ENCODE results near the gene STPG1. TPM values are rescaled to one million over a fixed set of nuclear protein-coding genes. Genes with fewer than 3 reads are reported as not detected.

Gene STPG1
- polyA plus RNA-seq, 1 donor = 5.7 TPM

GRCh38 chr1:24400065-24400464 is 13.5 kb downstream of the STPG1 start:
- whole genome bisulfite sequencing (ENCODE audit: insufficient coverage, low lambda C conversion rate) = no CpG with 5 or more reads among the region's 1 CpG
- Histone ChIP-seq H3K27me3 (ENCODE audit: control insufficient read depth, insufficient read depth, low read length) (no peaks in the 10 kb centered on the region), H3K4me3 (ENCODE audit: low read length) (no peak overlapping the region), H3K27ac (ENCODE audit: low read length) (no peak overlapping the region), H3K9me3 (ENCODE audit: control insufficient read depth, low read depth, low read length) (no peaks in the 10 kb centered on the region), H3K4me1 (ENCODE audit: control insufficient read depth, insufficient read depth, low read length) (no peaks in the 10 kb centered on the region), H3K36me3 (ENCODE audit: control insufficient read depth, insufficient read depth, low read length) (peaks cover 3% of the 10 kb centered on the region)
- no peak for DNase-seq

GRCh38 chr1:24393892-24394291 is 19.7 kb downstream of the STPG1 start:
- Histone ChIP-seq H3K9me3 (ENCODE audit: control insufficient read depth, low read depth, low read length) (no peaks in the 10 kb centered on the region), H3K4me1 (ENCODE audit: control insufficient read depth, insufficient read depth, low read length) (peaks cover 10% of the 10 kb centered on the region), H3K27me3 (ENCODE audit: control insufficient read depth, insufficient read depth, low read length) (no peaks in the 10 kb centered on the region), H3K4me3 (ENCODE audit: low read length) (no peak overlapping the region), H3K27ac (ENCODE audit: low read length) (no peak overlapping the region), H3K36me3 (ENCODE audit: control insufficient read depth, insufficient read depth, low read length) (no peaks in the 10 kb centered on the region)
- DNase-seq = no peak
- 92% methylated on average over 2 of the region's 6 CpGs for WGBS (ENCODE audit: insufficient coverage, low lambda C conversion rate)

GRCh38 chr1:24392982-24393650 is 20.5 kb downstream of the STPG1 start:
- Histone ChIP-seq H3K4me3 (ENCODE audit: low read length) (no peak overlapping the region), H3K27me3 (ENCODE audit: control insufficient read depth, insufficient read depth, low read length) (no peaks in the 10 kb centered on the region), H3K9me3 (ENCODE audit: control insufficient read depth, low read depth, low read length) (no peaks in the 10 kb centered on the region), H3K36me3 (ENCODE audit: control insufficient read depth, insufficient read depth, low read length) (no peaks in the 10 kb centered on the region), H3K4me1 (ENCODE audit: control insufficient read depth, insufficient read depth, low read length) (peaks cover 10% of the 10 kb centered on the region), H3K27ac (ENCODE audit: low read length) (no peak overlapping the region)
- DNase-seq = no peak
- WGBS (ENCODE audit: insufficient coverage, low lambda C conversion rate) = 80% methylated on average over 1 of the region's 4 CpGs

GRCh38 chr1:24392604-24392946 is 21.0 kb downstream of the STPG1 start:
- peak overlapping the region; percentile 65 for H3K27ac ChIP-seq (ENCODE audit: low read length)
- no peaks in the 10 kb centered on the region for H3K9me3 ChIP-seq (ENCODE audit: control insufficient read depth, low read depth, low read length)
- H3K36me3 ChIP-seq (ENCODE audit: control insufficient read depth, insufficient read depth, low read length) = no peaks in the 10 kb centered on the region
- WGBS (ENCODE audit: insufficient coverage, low lambda C conversion rate) = 75% methylated on average over 2 of the region's 4 CpGs
- H3K27me3 ChIP-seq (ENCODE audit: control insufficient read depth, insufficient read depth, low read length) = no peaks in the 10 kb centered on the region
- no peak for DNase-seq
- no peak overlapping the region for H3K4me3 ChIP-seq (ENCODE audit: low read length)
- H3K4me1 ChIP-seq (ENCODE audit: control insufficient read depth, insufficient read depth, low read length) = peaks cover 10% of the 10 kb centered on the region

GRCh38 chr1:24391882-24392603 is 21.5 kb downstream of the STPG1 start:
- H3K36me3 ChIP-seq (ENCODE audit: control insufficient read depth, insufficient read depth, low read length) = no peaks in the 10 kb centered on the region
- DNase-seq = peak; percentile 79 to 86
- WGBS (ENCODE audit: insufficient coverage, low lambda C conversion rate) = no CpG with 5 or more reads among the region's 11 CpGs
- peaks cover 10% of the 10 kb centered on the region for H3K4me1 ChIP-seq (ENCODE audit: control insufficient read depth, insufficient read depth, low read length)
- H3K27ac ChIP-seq (ENCODE audit: low read length) = peak overlapping the region; percentile 65
- H3K4me3 ChIP-seq (ENCODE audit: low read length) = no peak overlapping the region
- no peaks in the 10 kb centered on the region for H3K27me3 ChIP-seq (ENCODE audit: control insufficient read depth, insufficient read depth, low read length)
- H3K9me3 ChIP-seq (ENCODE audit: control insufficient read depth, low read depth, low read length) = no peaks in the 10 kb centered on the region

- peak overlapping the region; percentile 65 for H3K27ac ChIP-seq (ENCODE audit: low read length)
- peaks cover 10% of the 10 kb centered on the region for H3K4me1 ChIP-seq (ENCODE audit: control insufficient read depth, insufficient read depth, low read length)
- 66% methylated on average over 3 of the region's 12 CpGs for WGBS (ENCODE audit: insufficient coverage, low lambda C conversion rate)
- no peaks in the 10 kb centered on the region for H3K36me3 ChIP-seq (ENCODE audit: control insufficient read depth, insufficient read depth, low read length)
- peak; percentile 64 to 68 for DNase-seq
- H3K4me3 ChIP-seq (ENCODE audit: low read length) = no peak overlapping the region
- no peaks in the 10 kb centered on the region for H3K9me3 ChIP-seq (ENCODE audit: control insufficient read depth, low read depth, low read length)
- H3K27me3 ChIP-seq (ENCODE audit: control insufficient read depth, insufficient read depth, low read length) = no peaks in the 10 kb centered on the region
Measured at GRCh38 chr1:24390924-24391782, 22.4 kb downstream of the STPG1 start.

- Histone ChIP-seq H3K27me3 (ENCODE audit: control insufficient read depth, insufficient read depth, low read length) (no peaks in the 10 kb centered on the region), H3K27ac (ENCODE audit: low read length) (no peak overlapping the region), H3K4me3 (ENCODE audit: low read length) (no peak overlapping the region), H3K4me1 (ENCODE audit: control insufficient read depth, insufficient read depth, low read length) (peaks cover 10% of the 10 kb centered on the region), H3K9me3 (ENCODE audit: control insufficient read depth, low read depth, low read length) (no peaks in the 10 kb centered on the region), H3K36me3 (ENCODE audit: control insufficient read depth, insufficient read depth, low read length) (no peaks in the 10 kb centered on the region)
- no peak for DNase-seq
- no CpG with 5 or more reads among the region's 4 CpGs for WGBS (ENCODE audit: insufficient coverage, low lambda C conversion rate)
Measured at GRCh38 chr1:24389231-24389678, 24.3 kb downstream of the STPG1 start.

- Histone ChIP-seq H3K36me3 (ENCODE audit: control insufficient read depth, insufficient read depth, low read length) (no peaks in the 10 kb centered on the region), H3K27ac (ENCODE audit: low read length) (no peak overlapping the region), H3K4me3 (ENCODE audit: low read length) (no peak overlapping the region), H3K27me3 (ENCODE audit: control insufficient read depth, insufficient read depth, low read length) (no peaks in the 10 kb centered on the region), H3K9me3 (ENCODE audit: control insufficient read depth, low read depth, low read length) (no peaks in the 10 kb centered on the region), H3K4me1 (ENCODE audit: control insufficient read depth, insufficient read depth, low read length) (peaks cover 10% of the 10 kb centered on the region)
- no peak for DNase-seq
- WGBS (ENCODE audit: insufficient coverage, low lambda C conversion rate) = 92% methylated on average over 2 of the region's 8 CpGs
Measured at GRCh38 chr1:24388331-24388885, 25.2 kb downstream of the STPG1 start.

- peaks cover 10% of the 10 kb centered on the region for H3K4me1 ChIP-seq (ENCODE audit: control insufficient read depth, insufficient read depth, low read length)
- no peak for DNase-seq
- 100% methylated on average over 1 of the region's 1 CpG for WGBS (ENCODE audit: insufficient coverage, low lambda C conversion rate)
- H3K27ac ChIP-seq (ENCODE audit: low read length) = no peak overlapping the region
- no peaks in the 10 kb centered on the region for H3K36me3 ChIP-seq (ENCODE audit: control insufficient read depth, insufficient read depth, low read length)
- no peak overlapping the region for H3K4me3 ChIP-seq (ENCODE audit: low read length)
- H3K9me3 ChIP-seq (ENCODE audit: control insufficient read depth, low read depth, low read length) = no peaks in the 10 kb centered on the region
- no peaks in the 10 kb centered on the region for H3K27me3 ChIP-seq (ENCODE audit: control insufficient read depth, insufficient read depth, low read length)
Measured at GRCh38 chr1:24387636-24388175, 25.9 kb downstream of the STPG1 start.

GRCh38 chr1:24386931-24387330 is 26.7 kb downstream of the STPG1 start:
- Histone ChIP-seq H3K27ac (ENCODE audit: low read length) (no peak overlapping the region), H3K36me3 (ENCODE audit: control insufficient read depth, insufficient read depth, low read length) (peaks cover 5% of the 10 kb centered on the region), H3K27me3 (ENCODE audit: control insufficient read depth, insufficient read depth, low read length) (no peaks in the 10 kb centered on the region), H3K4me3 (ENCODE audit: low read length) (no peak overlapping the region), H3K9me3 (ENCODE audit: control insufficient read depth, low read depth, low read length) (no peaks in the 10 kb centered on the region), H3K4me1 (ENCODE audit: control insufficient read depth, insufficient read depth, low read length) (peaks cover 4% of the 10 kb centered on the region)
- no CpG with 5 or more reads among the region's 11 CpGs for WGBS (ENCODE audit: insufficient coverage, low lambda C conversion rate)
- no peak for DNase-seq
